GM12878 (cell line): ENCODE measurements around the gene AXL. TPM values are rescaled to one million over a fixed set of nuclear protein-coding genes. Genes with fewer than 3 reads are reported as not detected.
"Not testable (repeated sequence)": the region's sequence is repeated elsewhere in the genome, so short reads cannot be mapped to it uniquely, and the experiment has no call there.

Experiments
- ATAC-seq: fragments of 200-7000 bp; cut with Tn5 transposase; 3 replicates; pipeline ENCODE4 v1.9.1; 2020; ENCODE audit warnings: mild to moderate bottlenecking, moderate library complexity
- BruUV-seq: library from RNA; stranded (reverse); fragments of 400-500 nt; replicated peaks from 2 replicates; lab custom pipeline; 2021; lab: Mats Ljungman, UMichigan
- CTCF ChIA-PET: fragments of 300-600 bp; sonication (Branson Sonifier 250); formaldehyde crosslinking; extraction: SDS; loops from one replicate; lab custom pipeline; 2021; ENCODE audit warnings: inconsistent platforms; lab: Yijun Ruan, JAX
- POLR2A ChIA-PET: fragments of 350-600 bp; formaldehyde crosslinking; extraction: SDS; loops from one replicate; lab custom pipeline; 2021; ENCODE audit warnings: inconsistent platforms; lab: Charles Lee
- RAD21 ChIA-PET: fragments of 300-600 bp; sonication (Branson Sonifier 250); formaldehyde crosslinking; loops from one replicate; lab custom pipeline; 2023; ENCODE audit warnings: antibody characterized with exemption; ENCODE audit not compliant: unreplicated experiment; lab: Charles Lee
- SMC1A ChIA-PET: fragments of 300-600 bp; sonication (Branson Sonifier 250); formaldehyde crosslinking; loops from one replicate; lab custom pipeline; 2023; ENCODE audit not compliant: unreplicated experiment, uncharacterized antibody; lab: Charles Lee
- DNase-seq: peaks from one replicate; pipeline ENCODE4 v3.0.0-alpha.2; 2011; ENCODE audit warnings: low read depth, low spot score
- FAIRE-seq: peaks from 3 replicates; lab custom pipeline; 2011; peaks lifted over from hg19 to GRCh38; lab: Jason Lieb, UNC
- H2AFZ ChIP-seq: 2 replicates; pipeline ENCODE4 v1.6.0; 2011; ENCODE audit warnings: low read depth, low read length, control low read depth; ENCODE audit not compliant: control insufficient read depth
- H3K27ac ChIP-seq: 2 replicates; pipeline ENCODE4 v1.5.1; 2011; ENCODE audit warnings: control low read depth; ENCODE audit not compliant: control insufficient read depth, insufficient read depth
- H3K27me3 ChIP-seq, 2 experiments: replicated peaks in 1 of 2; 2 replicates each; pipeline versions ENCODE4 v1.6.0 to v1.6.1; 2011; ENCODE audit warnings: low read length in 1 of 2; ENCODE audit not compliant: control insufficient read depth in 2 of 2, insufficient read depth in 2 of 2
- H3K36me3 ChIP-seq, 2 experiments: 2 replicates each; pipeline ENCODE4 v1.5.1; 2011; ENCODE audit warnings: low read length in 1 of 2; ENCODE audit not compliant: control insufficient read depth in 2 of 2, insufficient read depth in 2 of 2
- H3K4me1 ChIP-seq: 2 replicates; pipeline ENCODE4 v1.6.1; 2011; ENCODE audit warnings: mild to moderate bottlenecking, low read length, moderate library complexity, mixed read lengths; ENCODE audit not compliant: control insufficient read depth, insufficient read depth
- H3K4me2 ChIP-seq: 2 replicates; pipeline ENCODE4 v1.6.0; 2011; ENCODE audit warnings: control low read depth; ENCODE audit not compliant: control insufficient read depth, insufficient read depth
- H3K4me3 ChIP-seq: fragments of 200-600 bp; sonication (generic); 2 replicates; pipeline ENCODE4 v1.5.1; 2016
- H3K79me2 ChIP-seq: 2 replicates; pipeline ENCODE4 v1.6.0; 2011; ENCODE audit warnings: low read length; ENCODE audit not compliant: control insufficient read depth, insufficient read depth
- H3K9ac ChIP-seq: 2 replicates; pipeline ENCODE4 v1.8.0; 2011; ENCODE audit warnings: low read length, control low read depth, mixed read lengths; ENCODE audit not compliant: control insufficient read depth, insufficient read depth
- H3K9me3 ChIP-seq: replicated peaks from 3 replicates; pipeline ENCODE4 v1.5.1; 2011; ENCODE audit warnings: mild to moderate bottlenecking, low read length; ENCODE audit not compliant: control insufficient read depth, insufficient read depth
- H4K20me1 ChIP-seq: 2 replicates; pipeline ENCODE4 v1.6.0; 2011; ENCODE audit not compliant: control insufficient read depth, insufficient read depth
- CEBPB ChIP-seq, 2 experiments: fragments of 150-350 bp in 1 of 2; IDR thresholded peaks; 2 replicates each; pipeline ENCODE4 v1.6.1; 2012 to 2014; ENCODE audit warnings: low read depth in 2 of 2, low read length in 2 of 2, borderline replicate concordance in 1 of 2, inconsistent platforms in 1 of 2
- CHD1 ChIP-seq: IDR thresholded peaks from 2 replicates; pipeline ENCODE4 v1.6.1; 2012; ENCODE audit warnings: low read depth, low read length, improper control_type of control experiment
- RB1 ChIP-seq: fragments of 450-650 bp; formaldehyde crosslinking; IDR thresholded peaks from 2 replicates; pipeline ENCODE4 v1.6.1; 2017; ENCODE audit warnings: mild to moderate bottlenecking, borderline replicate concordance
- SRF ChIP-seq, 2 experiments: IDR thresholded peaks; 2 replicates each; pipeline ENCODE4 v1.6.1; 2011; ENCODE audit warnings: low read depth in 2 of 2, low read length in 2 of 2, mild to moderate bottlenecking in 1 of 2, moderate library complexity in 1 of 2
- SUZ12 ChIP-seq: fragments of 200-600 bp; sonication (generic); IDR thresholded peaks from one replicate; pipeline ENCODE4 v1.6.1; 2018; ENCODE audit warnings: antibody characterized with exemption, mild to moderate bottlenecking; ENCODE audit not compliant: unreplicated experiment
- ZNF207 ChIP-seq: fragments of 450-650 bp; IDR thresholded peaks from 2 replicates; pipeline ENCODE4 v1.6.1; 2014; ENCODE audit warnings: antibody characterized with exemption, mild to moderate bottlenecking, borderline replicate concordance
- ZNF24 ChIP-seq: fragments of 450-650 bp; IDR thresholded peaks from 2 replicates; pipeline ENCODE4 v1.6.1; 2017; ENCODE audit warnings: antibody characterized with exemption, mild to moderate bottlenecking
- ZNF622 ChIP-seq: fragments of 450-650 bp; IDR thresholded peaks from 2 replicates; pipeline ENCODE4 v1.6.1; 2017; ENCODE audit warnings: mild to moderate bottlenecking, inconsistent platforms
- WGBS: methylation state at CpG from one replicate; pipeline ENCODE4 v1.1.6; 2016; ENCODE audit warnings: low lambda C conversion rate; ENCODE audit not compliant: insufficient replicate concordance, insufficient coverage; ENCODE audit errors: missing lambda C conversion rate; 5-methylcytosine and 5-hydroxymethylcytosine counted together
- in situ Hi-C: fragments of 300-500 bp; cut with MboI; formaldehyde crosslinking; loops from 9 replicates; pipeline ENCODE4 v1.14.3; 2018; ENCODE audit warnings: mixed read lengths
- intact Hi-C: fragments of 100-400 bp; cut with micrococcal nuclease; formaldehyde crosslinking; loops from one replicate; pipeline ENCODE4 v1.14.2; 2022; ENCODE audit not compliant: unreplicated experiment
- polyA plus RNA-seq, 11 experiments: library from polyadenylated mRNA; depleted of rRNA in 4 of 11; unstranded in 6 of 11; stranded (reverse) in 5 of 11; fragments of >200 nt; fragmentation: Nextera tagmentation in 4 of 11; fragmentation: Illumina TruSeq in 1 of 11; extraction: Ambion mirVana in 4 of 11; extraction: Trizol in 1 of 11; gene quantifications; 1 replicate in 1 of 11; 2 replicates in 10 of 11; pipeline versions ENCODE4 v1.2.1 to v1.2.3, GENCODE V29; 2011 to 2016; ENCODE audit warnings: inconsistent platforms in 2 of 11, missing spikeins in 2 of 11, low read depth in 1 of 11
- total RNA-seq, 4 experiments: library from RNA; depleted of rRNA in 3 of 4; stranded (reverse); fragments of >200 nt in 3 of 4; fragmentation: Illumina TruSeq in 1 of 4; extraction: Trizol in 1 of 4; gene quantifications; 2 replicates each; pipeline versions ENCODE4 v1.2.1 to v1.2.3, GENCODE V29; 2013 to 2021
- TF ChIP-seq, protein P1 (sequence below): fragments of 450-650 bp; IDR thresholded peaks from 2 replicates; pipeline ENCODE4 v1.6.1; 2017; ENCODE audit warnings: borderline replicate concordance

The AXL gene
- total and polyA plus RNA-seq, 10 of the 15 experiments (the other 5 are each of a cell fraction or from before 2014, with no cell fraction given), result under 0.01 to 0.33 (median 0.07) TPM; not detected in 4

DNA sequence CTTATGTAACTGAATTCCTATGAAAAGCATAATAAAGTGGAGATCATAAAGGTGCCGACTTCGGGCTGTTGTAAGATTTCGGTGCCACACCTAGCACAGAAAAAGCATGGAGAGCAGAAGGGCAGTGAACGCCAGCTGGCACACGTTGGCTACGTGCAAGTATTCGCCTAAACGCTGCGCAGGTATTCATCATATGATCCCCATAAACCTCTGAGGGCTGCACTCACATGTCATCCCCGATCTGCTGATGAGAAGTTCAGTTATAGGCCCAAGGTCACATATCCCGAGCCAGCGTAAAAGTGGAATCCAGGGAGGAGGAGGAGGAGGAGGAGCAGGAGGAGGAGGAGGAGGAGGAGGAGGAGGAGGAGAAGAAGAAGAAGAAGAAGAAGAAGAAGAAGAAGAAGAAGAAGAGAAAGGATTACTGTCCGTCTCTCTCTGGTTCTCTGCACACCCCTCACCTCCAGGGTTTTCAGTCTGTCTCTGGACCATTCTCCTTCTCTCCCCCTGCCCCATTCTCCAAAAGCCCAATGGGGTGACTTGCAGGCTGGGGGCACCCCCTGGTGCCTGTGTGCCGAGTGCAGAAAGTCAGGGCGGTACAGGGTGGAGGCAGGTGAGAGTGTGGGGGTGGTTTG is 44.6 kb upstream of the AXL start (continued):
- TF ChIP-seq ZNF622, result no peak

DNA sequence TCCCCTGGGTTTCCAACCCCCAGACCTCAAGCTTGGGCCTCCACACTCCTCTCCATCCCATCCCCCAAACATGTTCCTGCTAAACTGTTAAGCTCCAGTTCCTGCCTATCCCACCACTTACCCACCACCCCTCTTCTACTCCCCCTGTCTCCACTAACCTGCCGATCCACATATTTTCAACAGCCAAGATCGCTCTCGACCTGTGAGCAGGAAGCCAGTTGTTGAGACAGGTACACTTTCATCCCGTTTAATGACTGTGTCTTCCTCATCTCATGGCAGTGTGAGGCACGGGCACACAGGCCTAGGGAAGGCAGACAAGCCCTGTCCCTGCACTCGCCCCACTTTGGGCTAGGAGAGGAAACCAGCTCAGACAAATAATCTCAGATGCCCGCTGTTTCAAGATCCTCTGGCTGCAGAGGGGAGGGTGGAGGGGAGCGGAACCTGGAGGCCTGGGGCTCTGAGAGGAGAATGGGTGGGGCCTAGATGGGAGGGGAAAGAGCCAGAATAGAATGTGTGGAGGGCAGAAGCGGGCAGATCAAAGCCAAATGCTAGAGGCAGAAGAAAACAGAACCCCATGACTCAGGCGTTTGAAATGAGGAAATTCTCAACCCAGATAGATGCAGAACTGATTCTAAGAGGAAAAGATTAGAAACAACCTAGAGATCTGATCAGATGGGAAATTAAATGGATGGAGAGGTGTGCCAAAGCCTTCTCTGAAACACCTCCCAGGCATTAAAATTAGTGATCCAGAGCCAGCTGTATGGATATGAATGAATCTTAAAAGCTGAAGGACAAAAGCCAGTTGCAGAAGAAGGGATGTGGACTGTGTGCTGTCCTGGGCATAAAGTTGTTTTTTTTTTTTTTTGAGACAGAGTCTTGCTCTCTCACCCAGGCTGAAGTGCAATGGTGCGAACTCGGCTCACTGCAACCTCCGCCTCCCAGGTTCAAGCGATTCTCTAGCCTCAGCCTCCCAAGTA is 42.9 kb upstream of the AXL start:
- intact Hi-C loops, result no loop called here
- ATAC-seq (no peak), FAIRE-seq (no peak), DNase-seq (no peak)
- BruUV-seq, result no TSS peak
- in situ Hi-C loops, result no loop called here
- no peak overlapping the region for H2AFZ ChIP-seq
- ChIA-PET RAD21 (no interaction called here), SMC1A (interaction anchor here (0.6 kb wide), 1 partner anchor 48 kb away, joined by 3 read pairs; no protein-coding TSS in a partner anchor), CTCF (interaction anchor here (0.6 kb wide), 1 partner anchor 273 kb away, joined by 4 read pairs; no protein-coding TSS in a partner anchor), POLR2A (interaction anchor here (1.0 kb wide), 1 partner anchor 67 kb away, joined by 3 read pairs; no protein-coding TSS in a partner anchor)
- H3K79me2 ChIP-seq, result no peaks in the 10 kb centered on the region
- H3K27me3 ChIP-seq, result no peaks in the 10 kb centered on the region
- no peak overlapping the region for H3K27ac ChIP-seq
- 31% methylated on average over 14 of the region's 14 CpGs for WGBS
- H3K4me3 ChIP-seq, result no peak overlapping the region
- H3K4me1 ChIP-seq, result no peaks in the 10 kb centered on the region
- no peak for TF ChIP-seq CEBPB (IDR thresholded peaks at IDR 0.05; ENCODE audit: borderline replicate concordance in 1 of 2, low read depth in 2 of 2, low read length in 2 of 2)
- no peak for TF ChIP-seq ZNF207
- no peak for TF ChIP-seq CHD1
- no peak for TF ChIP-seq SUZ12
- no peak for TF ChIP-seq RB1
- no peak for TF ChIP-seq SRF (IDR thresholded peaks at IDR 0.05; ENCODE audit: low read depth in 2 of 2, low read length in 2 of 2)
- TF ChIP-seq ZNF24, result no peak
- TF ChIP-seq, protein P1, sequence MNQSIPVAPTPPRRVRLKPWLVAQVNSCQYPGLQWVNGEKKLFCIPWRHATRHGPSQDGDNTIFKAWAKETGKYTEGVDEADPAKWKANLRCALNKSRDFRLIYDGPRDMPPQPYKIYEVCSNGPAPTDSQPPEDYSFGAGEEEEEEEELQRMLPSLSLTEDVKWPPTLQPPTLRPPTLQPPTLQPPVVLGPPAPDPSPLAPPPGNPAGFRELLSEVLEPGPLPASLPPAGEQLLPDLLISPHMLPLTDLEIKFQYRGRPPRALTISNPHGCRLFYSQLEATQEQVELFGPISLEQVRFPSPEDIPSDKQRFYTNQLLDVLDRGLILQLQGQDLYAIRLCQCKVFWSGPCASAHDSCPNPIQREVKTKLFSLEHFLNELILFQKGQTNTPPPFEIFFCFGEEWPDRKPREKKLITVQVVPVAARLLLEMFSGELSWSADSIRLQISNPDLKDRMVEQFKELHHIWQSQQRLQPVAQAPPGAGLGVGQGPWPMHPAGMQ, result no peak
- H3K9ac ChIP-seq, result no peak overlapping the region
- no peaks in the 10 kb centered on the region for H3K36me3 ChIP-seq
- no peak overlapping the region for H3K4me2 ChIP-seq
- no peaks in the 10 kb centered on the region for H4K20me1 ChIP-seq
- H3K9me3 ChIP-seq, result no peaks in the 10 kb centered on the region

DNA sequence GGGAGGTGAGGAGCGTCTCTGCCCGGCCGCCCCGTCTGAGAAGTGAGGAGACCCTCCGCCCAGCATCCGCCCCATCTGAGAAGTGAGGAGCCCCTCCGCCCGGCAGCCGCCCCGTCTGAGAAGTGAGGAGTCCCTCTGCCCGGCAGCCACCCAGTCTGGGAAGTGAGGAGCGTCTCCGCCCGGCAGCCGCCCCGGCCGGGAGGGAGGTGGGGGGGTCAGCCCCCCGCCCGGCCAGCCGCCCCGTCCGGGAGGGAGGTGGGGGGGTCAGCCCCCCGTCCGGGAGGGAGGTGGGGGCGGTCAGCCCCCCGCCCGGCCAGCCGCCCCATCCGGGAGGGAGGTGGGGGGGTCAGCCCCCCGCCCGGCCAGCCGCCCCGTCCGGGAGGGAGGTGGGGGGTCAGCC is 38.9 kb upstream of the AXL start:
- H3K9me3 ChIP-seq, H3K27me3 ChIP-seq, intact Hi-C loops, H3K27ac ChIP-seq, in situ Hi-C loops, H3K36me3 ChIP-seq, FAIRE-seq, CTCF ChIA-PET, DNase-seq, H3K4me3 ChIP-seq, H3K79me2 ChIP-seq, H2AFZ ChIP-seq, H3K4me2 ChIP-seq, H4K20me1 ChIP-seq, H3K4me1 ChIP-seq, H3K9ac ChIP-seq, SMC1A ChIA-PET, POLR2A ChIA-PET, RAD21 ChIA-PET, BruUV-seq, ATAC-seq: not testable (repeated sequence)
- WGBS, result 100% methylated on average over 1 of the region's 34 CpGs
